T-helper 1 cell treated with Interleukin-12 subunit alpha and Interleukin-12 subunit beta and Interleukin-4 antibody, amounts not matched to agents 30 ng/mL and 1 ng/mL, for 36 hours (primary cell): ENCODE data around the gene JAG2. TPM values are rescaled to one million over a fixed set of nuclear protein-coding genes. Genes with fewer than 3 reads are reported as not detected.

Source experiments
- intact Hi-C: fragments of 100-400 bp; cut with micrococcal nuclease; formaldehyde crosslinking; loops from one replicate; pipeline ENCODE4 v1.15.1; 2024
- total RNA-seq: library from RNA; stranded (reverse); gene quantifications from 2 replicates; pipeline ENCODE4 v1.2.3, GENCODE V29; 2022

Gene JAG2
- total RNA-seq, 1 donor from 2014 or later: 7.2 TPM

DNA sequence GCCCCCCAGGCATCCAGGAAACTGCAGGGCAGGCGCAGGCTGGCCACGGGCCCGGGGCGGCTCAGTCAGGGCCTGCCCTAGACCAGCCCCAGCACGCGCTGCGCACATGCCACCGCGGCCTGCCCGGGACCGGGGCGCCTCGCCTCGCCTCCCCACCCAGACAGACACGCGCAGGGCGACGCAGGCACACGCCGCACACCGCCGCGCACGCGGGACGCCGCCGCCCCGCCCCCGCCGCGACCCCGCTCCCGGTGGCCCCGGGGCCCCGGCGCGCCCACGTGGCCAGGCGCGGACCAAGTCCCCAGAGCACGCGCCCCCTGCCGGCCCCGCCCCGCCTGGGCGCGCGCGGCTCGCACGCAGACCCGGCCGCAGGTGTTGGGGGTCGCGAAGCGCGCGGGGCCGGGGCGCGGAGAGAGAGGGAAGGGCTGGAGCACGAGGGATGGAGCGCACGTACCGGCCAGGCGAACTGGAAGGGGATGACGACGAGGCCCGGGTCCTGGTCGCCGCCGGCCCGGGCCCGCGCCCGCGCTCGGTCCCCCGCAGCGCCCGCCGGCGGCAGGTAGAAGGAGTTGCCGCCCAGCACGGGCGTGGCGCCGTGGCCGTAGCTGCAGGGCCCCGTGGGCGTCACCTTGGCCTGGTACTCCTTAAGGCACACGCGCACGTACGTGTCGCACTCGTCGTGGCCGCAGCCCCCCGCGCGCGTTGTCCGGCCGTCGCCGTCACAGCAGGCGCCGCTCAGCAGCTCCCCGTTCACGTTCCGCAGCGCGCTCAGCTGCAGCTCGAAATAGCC, 1.1 kb downstream of the JAG2 start:
- intact Hi-C loops: loop anchor here (1.0 to 2.0 kb wide), 3 partner anchors 13 to 77 kb away; no protein-coding TSS in a partner anchor

- intact Hi-C loops: no loop called here
Measured at GRCh38 chr14:105166571-105167302, 1.8 kb downstream of the JAG2 start.

DNA sequence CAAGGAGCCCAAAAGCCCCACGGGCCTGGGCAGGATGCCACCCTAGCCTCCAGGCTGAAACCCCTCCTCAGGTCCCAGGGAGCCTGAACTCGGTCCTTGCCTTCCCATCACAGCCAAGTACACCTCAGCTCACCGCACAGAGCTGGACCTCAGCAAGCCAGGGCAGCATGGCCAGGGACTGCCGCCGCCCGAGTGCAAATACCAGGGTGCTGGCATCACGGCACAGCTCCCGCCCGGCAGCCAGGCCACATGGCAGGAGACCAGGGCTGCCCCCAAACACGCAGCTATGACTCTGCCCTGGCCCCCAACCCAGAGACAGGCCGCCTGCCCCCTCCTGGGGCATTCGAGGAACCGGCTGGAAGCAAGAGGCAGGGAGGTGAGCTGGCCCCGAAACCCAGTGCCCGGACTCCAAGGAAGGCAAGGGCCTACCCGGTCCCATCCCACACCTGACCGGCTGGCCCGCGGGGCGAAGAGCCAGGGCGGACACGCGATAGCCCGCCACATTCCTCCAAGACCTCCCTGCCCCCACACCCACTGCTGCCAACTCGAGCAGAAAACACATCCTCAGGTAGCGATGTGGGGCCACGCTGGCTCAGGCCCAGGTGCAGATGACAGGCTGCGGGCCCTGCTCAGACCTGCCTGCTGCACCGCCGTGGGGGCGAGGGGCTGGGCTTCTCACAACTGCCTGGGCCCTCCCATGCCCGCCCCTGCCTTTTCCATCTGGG, 2.7 kb downstream of the JAG2 start:
- intact Hi-C loops: no loop called here

DNA sequence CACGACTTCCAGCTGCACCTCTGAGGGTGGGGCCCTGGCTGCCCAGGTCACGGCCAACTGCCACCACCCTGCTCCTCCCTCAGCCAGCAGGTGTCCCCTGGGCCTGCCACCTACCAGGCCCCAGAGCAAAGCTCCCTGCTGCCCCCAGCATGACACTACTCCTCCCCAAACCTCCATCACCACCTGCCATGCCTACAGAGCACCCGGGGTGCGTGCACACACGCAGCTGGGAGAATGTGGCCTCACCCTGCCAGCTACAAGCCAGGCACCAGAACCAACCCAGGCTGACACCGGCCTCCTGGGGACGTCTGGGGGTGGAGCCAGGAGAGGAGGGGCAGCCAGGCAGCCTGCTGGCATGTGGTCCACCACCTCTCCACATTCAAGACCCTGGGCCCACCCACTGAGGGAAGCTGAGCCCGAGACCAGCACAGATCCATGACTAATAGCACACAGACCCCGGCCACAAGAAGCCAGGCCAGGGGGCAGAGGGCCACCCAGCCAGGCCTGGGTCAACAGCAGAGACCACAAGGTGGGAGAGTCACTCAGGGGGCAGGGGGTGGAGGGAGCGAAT, 3.4 kb downstream of the JAG2 start:
- intact Hi-C loops: no loop called here

GRCh38 chr14:105163040-105163742, 5.4 kb downstream of the JAG2 start:
- intact Hi-C loops: no loop called here

- intact Hi-C loops: no loop called here
Measured at GRCh38 chr14:105162669-105162979, 6.0 kb downstream of the JAG2 start.

GRCh38 chr14:105161964-105162668, 6.5 kb downstream of the JAG2 start:
- intact Hi-C loops: no loop called here

DNA sequence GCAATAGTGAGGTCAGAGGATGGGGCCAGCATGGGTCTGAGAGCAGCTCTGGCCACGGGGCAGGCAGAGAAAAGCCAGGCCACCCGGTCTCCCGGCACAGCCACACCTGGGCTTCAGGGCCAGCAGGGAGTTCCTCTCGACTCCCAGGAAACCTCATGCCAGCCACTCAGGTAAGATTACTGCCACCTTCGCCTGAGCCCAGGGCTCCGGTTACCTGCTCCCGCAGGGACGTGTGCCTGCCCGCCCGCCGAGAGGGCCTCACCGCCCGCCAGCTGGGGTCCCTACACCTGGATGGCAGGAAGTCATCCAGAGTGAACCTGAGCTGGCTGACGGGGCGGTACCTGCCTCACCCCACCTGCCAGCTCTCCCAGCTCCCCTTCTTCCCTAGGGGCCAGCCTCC, 7.3 kb downstream of the JAG2 start:
- intact Hi-C loops: no loop called here

DNA sequence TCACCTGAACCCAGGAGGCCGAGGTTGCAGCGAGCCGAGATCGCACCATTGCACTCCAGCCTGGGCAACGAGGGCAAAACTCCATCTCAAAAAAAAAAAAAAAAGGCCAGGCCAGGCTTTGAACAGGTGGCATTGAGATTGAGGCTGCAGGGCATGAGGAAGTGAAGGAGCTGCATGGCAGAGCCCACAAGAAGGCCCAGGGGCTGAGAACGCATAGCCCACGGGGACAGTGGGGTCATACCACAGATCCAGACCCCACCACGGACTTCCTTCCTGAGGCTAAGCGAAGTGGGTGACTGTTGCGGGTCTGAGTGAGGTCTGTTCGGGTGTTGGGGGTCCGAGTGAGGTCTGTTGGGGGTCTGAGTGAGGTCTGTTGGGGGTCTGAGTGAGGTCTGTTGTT, 7.8 kb downstream of the JAG2 start:
- intact Hi-C loops: no loop called here

GRCh38 chr14:105159344-105159743, 9.2 kb downstream of the JAG2 start:
- intact Hi-C loops: no loop called here

DNA sequence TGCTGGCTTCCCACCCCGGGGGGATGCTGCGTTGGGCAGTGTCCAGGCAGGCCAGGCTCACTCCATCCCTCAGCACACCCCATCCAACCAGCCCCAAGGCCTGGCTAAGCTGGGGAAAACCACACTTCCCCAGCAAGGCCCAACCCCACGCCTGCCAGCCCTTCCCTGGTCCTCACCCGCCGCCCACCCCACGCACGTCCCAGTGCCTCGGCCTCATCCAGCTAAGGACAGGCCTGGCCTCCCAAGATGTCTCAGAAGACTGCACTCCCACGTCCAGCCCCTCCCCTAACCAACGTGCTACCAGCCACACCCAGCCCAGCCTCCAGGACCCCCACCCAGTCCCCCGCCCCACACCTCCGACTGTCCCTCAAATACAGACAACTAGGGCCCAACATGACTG, 9.8 kb downstream of the JAG2 start:
- intact Hi-C loops: no loop called here

GRCh38 chr14:105157872-105158271, 10.7 kb downstream of the JAG2 start:
- intact Hi-C loops: no loop called here

GRCh38 chr14:105156414-105157375, 11.9 kb downstream of the JAG2 start:
- intact Hi-C loops: no loop called here

DNA sequence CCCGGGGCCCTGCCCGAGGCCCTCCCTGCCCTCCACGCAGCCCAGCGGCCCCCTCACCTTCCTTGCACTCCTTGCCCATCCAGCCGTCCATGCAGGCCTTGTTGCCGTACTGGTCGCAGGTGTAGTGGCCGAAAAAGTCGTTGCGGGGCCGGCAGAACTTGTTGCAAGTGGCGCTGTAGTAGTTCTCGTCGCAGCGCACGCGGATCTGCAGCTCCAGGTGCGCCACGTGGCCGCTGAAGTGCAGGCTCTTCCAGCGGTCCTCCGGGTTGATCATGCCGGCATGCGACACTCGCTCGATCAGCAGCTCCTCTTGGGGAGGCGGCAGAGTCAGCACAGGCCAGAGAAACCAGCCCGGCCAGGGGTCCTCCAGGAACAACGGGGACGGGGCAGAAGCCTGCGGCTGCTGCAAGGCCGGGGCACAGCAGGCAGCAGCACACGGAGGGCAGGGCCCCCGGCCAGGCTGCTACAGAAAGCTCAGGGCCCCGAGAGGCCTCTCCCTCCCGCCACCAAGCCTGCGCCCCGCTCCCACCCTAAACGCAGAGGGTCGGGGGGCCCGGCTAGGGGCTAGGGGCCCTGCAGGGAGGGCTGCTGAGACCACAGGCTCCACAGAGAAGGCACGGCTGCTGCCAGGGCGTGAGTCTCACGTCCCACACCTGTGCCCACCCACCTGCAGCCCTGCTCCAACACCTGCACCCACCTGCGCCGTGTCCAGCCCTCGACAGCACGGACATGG, 12.7 kb downstream of the JAG2 start:
- intact Hi-C loops: no loop called here

- intact Hi-C loops: no loop called here
Measured at GRCh38 chr14:105155071-105155651, 13.4 kb downstream of the JAG2 start.

DNA sequence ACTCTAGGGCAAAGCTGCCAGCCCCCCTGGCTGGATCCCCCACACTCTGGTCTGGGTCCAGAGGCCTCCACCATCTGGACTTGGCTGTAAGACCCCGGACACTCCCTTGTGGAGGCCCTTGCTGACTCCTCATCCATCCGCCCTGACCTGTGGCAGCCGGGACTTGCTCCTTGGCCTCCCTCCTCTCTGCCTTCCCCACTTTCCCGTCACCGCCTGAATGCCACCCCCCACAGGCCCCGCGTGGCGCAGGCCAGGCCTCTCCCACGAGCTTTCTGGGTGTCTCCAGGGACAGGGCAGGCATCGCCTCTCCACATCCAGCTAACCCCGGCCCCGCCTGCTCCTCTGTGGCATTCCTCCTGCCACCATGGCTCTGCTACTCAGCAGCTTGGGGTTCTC, 14.1 kb downstream of the JAG2 start:
- intact Hi-C loops: no loop called here

DNA sequence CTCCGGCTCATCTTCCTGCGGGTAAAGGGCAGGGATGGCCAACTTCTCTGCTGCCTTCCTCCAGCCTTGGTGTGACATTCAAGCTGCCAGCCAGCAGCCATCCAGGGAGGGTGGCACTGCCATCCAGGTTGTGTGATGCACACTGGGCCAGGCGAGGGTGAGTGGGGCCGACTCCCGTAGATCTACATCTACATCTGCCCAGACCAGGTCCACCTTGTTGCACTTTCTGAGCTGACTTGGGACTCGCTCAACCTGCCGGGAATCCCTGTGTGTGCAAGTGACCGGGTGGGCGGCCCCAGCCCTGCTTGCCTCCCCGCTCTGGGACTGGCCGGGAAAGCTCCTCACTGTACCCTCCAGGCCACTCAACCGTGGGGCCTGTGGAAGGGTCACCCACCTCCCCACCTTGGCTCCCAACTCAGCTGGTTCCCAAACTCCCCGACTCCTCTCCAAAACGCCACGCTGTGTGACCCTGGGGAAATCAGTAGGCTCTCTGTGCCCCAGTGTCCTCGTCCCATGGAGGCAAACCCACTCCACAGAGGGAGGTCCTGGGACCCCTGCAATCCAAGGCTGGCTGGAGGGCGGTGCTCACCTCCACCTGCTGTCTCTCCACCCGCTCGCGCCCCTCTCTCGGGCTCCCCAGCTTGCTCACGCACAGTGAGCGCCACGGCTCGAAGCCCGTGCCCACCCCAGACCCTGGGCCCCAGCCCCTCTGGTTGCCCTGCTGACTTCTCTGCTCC, 14.7 kb downstream of the JAG2 start:
- intact Hi-C loops: no loop called here

GRCh38 chr14:105153331-105153731, 15.2 kb downstream of the JAG2 start:
- intact Hi-C loops: no loop called here
